ENCODE measurements around the gene TLX1.

DNA sequence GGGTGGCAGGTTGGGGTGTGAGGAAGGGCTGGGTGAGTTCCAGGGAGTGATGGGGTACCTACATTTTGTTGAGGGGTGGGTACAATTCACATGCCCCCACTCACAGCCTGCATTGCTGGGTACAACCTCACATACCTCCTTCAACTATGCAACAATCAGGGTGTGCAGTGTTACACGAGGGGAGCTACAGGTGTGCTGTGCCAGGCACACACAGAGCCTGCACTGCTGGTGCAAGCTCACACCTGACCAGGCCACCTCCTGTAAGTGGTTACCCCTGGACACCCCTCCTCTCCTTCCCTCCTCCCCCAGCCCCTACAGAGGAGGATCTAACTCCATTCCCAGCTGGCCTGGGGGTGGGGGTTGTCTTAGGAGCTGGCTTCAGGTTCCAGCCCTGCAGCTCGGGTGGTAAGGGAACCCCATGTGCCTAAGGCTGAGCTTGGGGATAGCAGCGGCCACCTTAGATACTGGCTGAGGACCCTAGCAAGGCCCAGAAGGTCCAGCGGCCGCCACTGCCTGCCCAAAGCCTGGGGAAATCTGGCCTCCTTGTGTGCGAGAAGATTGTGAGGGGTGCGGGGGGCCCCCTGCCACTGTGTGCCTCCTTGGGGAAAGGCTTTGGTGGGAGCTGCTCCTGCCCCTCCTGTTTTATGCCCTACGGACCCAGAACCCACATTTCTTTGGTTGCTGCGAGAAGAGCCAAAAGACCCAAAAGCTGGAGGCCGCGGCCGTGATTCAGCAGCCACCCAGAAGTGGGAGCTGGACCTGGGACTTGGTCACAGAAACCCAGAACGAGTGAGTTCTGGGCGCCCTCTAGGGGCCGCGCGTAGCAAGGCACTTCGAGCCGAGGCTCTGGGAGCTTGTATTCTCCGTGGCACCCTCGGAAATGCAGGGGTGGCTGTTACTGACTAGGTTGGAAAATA lies 10.8 kb downstream of the TLX1 start:
- TF ChIP-seq, protein P1, sequence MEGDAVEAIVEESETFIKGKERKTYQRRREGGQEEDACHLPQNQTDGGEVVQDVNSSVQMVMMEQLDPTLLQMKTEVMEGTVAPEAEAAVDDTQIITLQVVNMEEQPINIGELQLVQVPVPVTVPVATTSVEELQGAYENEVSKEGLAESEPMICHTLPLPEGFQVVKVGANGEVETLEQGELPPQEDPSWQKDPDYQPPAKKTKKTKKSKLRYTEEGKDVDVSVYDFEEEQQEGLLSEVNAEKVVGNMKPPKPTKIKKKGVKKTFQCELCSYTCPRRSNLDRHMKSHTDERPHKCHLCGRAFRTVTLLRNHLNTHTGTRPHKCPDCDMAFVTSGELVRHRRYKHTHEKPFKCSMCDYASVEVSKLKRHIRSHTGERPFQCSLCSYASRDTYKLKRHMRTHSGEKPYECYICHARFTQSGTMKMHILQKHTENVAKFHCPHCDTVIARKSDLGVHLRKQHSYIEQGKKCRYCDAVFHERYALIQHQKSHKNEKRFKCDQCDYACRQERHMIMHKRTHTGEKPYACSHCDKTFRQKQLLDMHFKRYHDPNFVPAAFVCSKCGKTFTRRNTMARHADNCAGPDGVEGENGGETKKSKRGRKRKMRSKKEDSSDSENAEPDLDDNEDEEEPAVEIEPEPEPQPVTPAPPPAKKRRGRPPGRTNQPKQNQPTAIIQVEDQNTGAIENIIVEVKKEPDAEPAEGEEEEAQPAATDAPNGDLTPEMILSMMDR (IDR thresholded peaks at IDR 0.05; ENCODE audit: low read depth, low read length), result peak; percentile 81
- no peak for TF ChIP-seq EZH2phosphoT487 (IDR thresholded peaks at IDR 0.05; ENCODE audit: low read depth)

All from OCI-LY3 (cell line).